ENCODE data around the gene PRX. TPM values are rescaled to one million over a fixed set of nuclear protein-coding genes. Genes with fewer than 3 reads are reported as not detected.
A peak's percentile ranks its signal among the peaks of the same experiment; 100 is the strongest.

PRX gene
- total and polyA plus RNA-seq, 9 of the 15 experiments (the other 6 are each of a cell fraction or from before 2014, with no cell fraction given), result 0.65 to 3.5 (median 1.7) TPM; not detected in 2

DNA sequence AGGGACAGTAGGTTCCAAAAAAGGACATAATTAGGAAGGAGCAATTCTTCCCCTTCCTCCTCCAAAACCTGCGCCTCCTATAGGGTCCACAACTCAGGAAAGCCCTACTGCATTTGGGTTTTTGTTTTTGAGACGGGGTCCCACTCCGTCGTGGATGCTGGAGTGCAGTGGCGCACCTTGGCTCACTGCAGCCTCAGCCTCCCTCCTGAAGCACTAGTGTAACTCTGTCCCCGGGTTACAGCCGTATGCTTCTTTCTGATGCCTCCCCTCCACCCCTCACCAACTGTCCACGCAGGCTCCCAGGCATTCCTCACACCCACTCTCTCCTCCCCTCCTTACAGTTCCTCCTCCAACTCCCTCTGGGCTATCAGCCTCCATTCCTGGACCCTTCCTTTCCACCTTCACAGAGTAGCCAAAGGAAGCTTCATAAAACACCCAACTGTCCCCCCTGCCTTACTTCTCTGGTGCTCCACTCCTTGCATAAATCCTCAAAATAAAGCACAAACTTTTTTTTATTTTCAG, 33.1 kb upstream of the PRX start:
- Histone ChIP-seq H3K9me3 (replicated peaks; ENCODE audit: control insufficient read depth, insufficient read depth, low read depth, low read length) (no peaks in the 10 kb centered on the region), H3K9me1 (ENCODE audit: control insufficient read depth, insufficient read depth, low read length) (no peaks in the 10 kb centered on the region), H4K20me1 (replicated peaks; ENCODE audit: control insufficient read depth, insufficient read depth, low read length) (peaks cover 16% of the 10 kb centered on the region), H3K36me3 (ENCODE audit: control insufficient read depth, insufficient read depth, low read length) (peaks cover 47% of the 10 kb centered on the region), H3K4me2 (ENCODE audit: insufficient read depth, low read length) (peak overlapping the region; percentile 70), H3K27me3 (ENCODE audit: control insufficient read depth in 2 of 2, insufficient read depth in 2 of 2, low read length in 2 of 2) (no peaks in the 10 kb centered on the region), H3K4me3 (no peak overlapping the region), H3K79me2 (ENCODE audit: control insufficient read depth, insufficient read depth, low read length) (peaks cover 27% of the 10 kb centered on the region), H3K27ac (ENCODE audit: extremely low read depth, low read depth, low read length) (peak overlapping the region; percentile 95), H2AFZ (ENCODE audit: low read depth, low read length) (no peak overlapping the region), H3K9ac (ENCODE audit: insufficient read depth in 1 of 2, low read depth in 2 of 2, low read length in 2 of 2) (peak overlapping the region; percentile 70 to 77; a peak in 3 of 4 replicates), H3K4me1 (replicated peaks in 1 of 2; ENCODE audit: control insufficient read depth in 2 of 2, insufficient read depth in 2 of 2, low read length in 2 of 2) (peaks cover 23 to 29% of the 10 kb centered on the region in 2 experiments)
- in situ Hi-C loops (cut with MboI) (no loop called here), intact Hi-C loops (cut with micrococcal nuclease) (no loop called here)
- ATAC-seq (no peak), DNase-seq (ENCODE audit: extremely low read depth in 1 of 4, low spot score in 3 of 4) (peak in 1 of 4 experiments; percentile 30), FAIRE-seq (no peak)
- no TSS peak for BruUV-seq (replicated peaks)
- ChIA-PET CTCF (ENCODE audit: low intra/inter-chr PET ratio) (no interaction called here), POLR2A (interaction anchor here (0.7 to 3.1 kb wide), 9 partner anchors 9 to 156 kb away, joined by 3 to 27 read pairs (median 5); partner anchors contain the start of gene BLVRB)
- WGBS (ENCODE audit: insufficient coverage, low coverage, missing lambda C conversion rate), result 43% methylated on average over 8 of the region's 8 CpGs
- TF ChIP-seq PHTF2 (CRISPR knock-in tag; IDR thresholded peaks at IDR 0.05), result 0 out of 2 replicates have a peak, but pooled peaks have one; percentile 18
- TF ChIP-seq MLLT1 (IDR thresholded peaks at IDR 0.05), result peak in 1 of 2 experiments; percentile 29; a peak in 1 of 4 replicates
- 0 out of 2 replicates have a peak, but pooled peaks have one; percentile 25 for TF ChIP-seq ZBED1 (IDR thresholded peaks at IDR 0.05)
- 0 out of 4 replicates have a peak, but pooled peaks of 1 of the 2 experiments have one; percentile 6 for TF ChIP-seq ZNF318 (IDR thresholded peaks at IDR 0.05; ENCODE audit: borderline replicate concordance in 1 of 2, low read depth in 1 of 2)
- 0 out of 2 replicates have a peak, but pooled peaks have one; percentile 22 for TF ChIP-seq DEAF1 (CRISPR knock-in tag; IDR thresholded peaks at IDR 0.05)
- TF ChIP-seq, protein P1, sequence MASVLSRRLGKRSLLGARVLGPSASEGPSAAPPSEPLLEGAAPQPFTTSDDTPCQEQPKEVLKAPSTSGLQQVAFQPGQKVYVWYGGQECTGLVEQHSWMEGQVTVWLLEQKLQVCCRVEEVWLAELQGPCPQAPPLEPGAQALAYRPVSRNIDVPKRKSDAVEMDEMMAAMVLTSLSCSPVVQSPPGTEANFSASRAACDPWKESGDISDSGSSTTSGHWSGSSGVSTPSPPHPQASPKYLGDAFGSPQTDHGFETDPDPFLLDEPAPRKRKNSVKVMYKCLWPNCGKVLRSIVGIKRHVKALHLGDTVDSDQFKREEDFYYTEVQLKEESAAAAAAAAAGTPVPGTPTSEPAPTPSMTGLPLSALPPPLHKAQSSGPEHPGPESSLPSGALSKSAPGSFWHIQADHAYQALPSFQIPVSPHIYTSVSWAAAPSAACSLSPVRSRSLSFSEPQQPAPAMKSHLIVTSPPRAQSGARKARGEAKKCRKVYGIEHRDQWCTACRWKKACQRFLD (CRISPR knock-in tag; IDR thresholded peaks at IDR 0.05), result 0 out of 2 replicates have a peak, but pooled peaks have one; percentile 46
- no peak for TF ChIP-seq ZNF668 (CRISPR knock-in tag; IDR thresholded peaks at IDR 0.05)
- TF ChIP-seq PRMT5 (CRISPR knock-in tag; IDR thresholded peaks at IDR 0.05), result no peak
